ENCODE results near the gene PDE11A.

GRCh38 chr2:177942731-177943130, 129.8 kb downstream of the PDE11A start:
- TF ChIP-seq CTCF (IDR thresholded peaks at IDR 0.05 in 8 of 11, conservative IDR thresholded peaks at IDR 0.05 in 3 of 11) (no peak), POLR2AphosphoS5 (IDR thresholded peaks at IDR 0.05) (no peak)
